IMR-90 (cell line): ENCODE data around the gene WDR76. TPM values are rescaled to one million over a fixed set of nuclear protein-coding genes. Genes with fewer than 3 reads are reported as not detected.

Experiments used
- polyA plus RNA-seq, 3 experiments: library from polyadenylated mRNA; depleted of rRNA; stranded (reverse); fragments of >200 nt; gene quantifications; 2 replicates each; pipeline ENCODE4 v1.2.3, GENCODE V29; 2012; ENCODE audit warnings: low replicate concordance in 1 of 3
- total RNA-seq: library from RNA; depleted of rRNA; stranded (reverse); fragments of >200 nt; gene quantifications from 2 replicates; pipeline ENCODE4 v1.2.3, GENCODE V29; 2012
- TF ChIP-seq, protein P1 (sequence below): fragments of 150-350 bp; IDR thresholded peaks from 2 replicates; pipeline ENCODE4 v1.6.1; 2016; ENCODE audit warnings: low read depth, mild to moderate bottlenecking, low read length, moderate library complexity, borderline replicate concordance

Gene WDR76
- total and polyA plus RNA-seq, 2 of the 4 experiments (the other 2 are of a cell fraction), result 4.8 to 25.8 TPM

DNA sequence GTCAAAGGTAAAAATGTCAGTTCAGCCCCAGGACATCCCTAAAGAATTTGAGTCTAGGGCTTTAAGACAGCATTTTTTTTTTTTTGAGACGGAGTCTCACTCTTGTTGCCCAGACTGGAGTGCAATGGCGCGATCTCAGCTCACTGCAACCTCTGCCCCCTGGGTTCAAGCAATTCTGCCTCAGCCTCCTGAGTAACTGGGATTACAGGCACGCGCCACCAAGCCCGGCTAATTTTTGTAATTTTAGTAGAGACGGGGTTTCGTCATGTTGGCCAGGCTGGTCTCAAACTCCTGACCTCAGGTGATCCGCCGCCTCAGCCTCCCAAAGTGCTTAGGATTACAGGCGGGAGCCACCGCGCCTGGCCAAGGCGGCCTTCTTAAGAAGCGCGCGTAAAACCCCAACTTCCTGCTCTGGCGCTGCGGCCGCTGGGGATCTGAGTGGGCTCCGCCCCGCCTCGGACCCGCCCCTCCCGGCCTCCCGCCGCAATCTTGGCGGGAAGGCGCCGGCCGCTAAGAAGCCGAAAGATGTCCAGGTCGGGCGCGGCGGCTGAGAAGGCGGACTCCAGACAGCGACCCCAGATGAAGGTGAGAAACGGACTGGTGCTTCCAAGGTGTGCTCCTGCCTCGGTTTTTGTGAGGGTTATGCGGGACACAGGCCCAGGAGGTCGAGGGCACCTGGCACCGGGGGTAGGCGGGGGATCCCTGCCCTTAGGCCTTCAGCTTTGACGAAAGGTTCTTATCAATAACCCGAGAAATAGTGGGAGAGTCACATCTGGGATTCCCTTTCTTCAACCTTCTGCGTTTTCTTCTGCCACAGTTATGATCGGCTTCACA is at the start of gene WDR76 (continued):
- TF ChIP-seq, protein P1, sequence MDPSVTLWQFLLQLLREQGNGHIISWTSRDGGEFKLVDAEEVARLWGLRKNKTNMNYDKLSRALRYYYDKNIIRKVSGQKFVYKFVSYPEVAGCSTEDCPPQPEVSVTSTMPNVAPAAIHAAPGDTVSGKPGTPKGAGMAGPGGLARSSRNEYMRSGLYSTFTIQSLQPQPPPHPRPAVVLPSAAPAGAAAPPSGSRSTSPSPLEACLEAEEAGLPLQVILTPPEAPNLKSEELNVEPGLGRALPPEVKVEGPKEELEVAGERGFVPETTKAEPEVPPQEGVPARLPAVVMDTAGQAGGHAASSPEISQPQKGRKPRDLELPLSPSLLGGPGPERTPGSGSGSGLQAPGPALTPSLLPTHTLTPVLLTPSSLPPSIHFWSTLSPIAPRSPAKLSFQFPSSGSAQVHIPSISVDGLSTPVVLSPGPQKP, result no peak
